GM23248 (cell line): Measurements from ENCODE around the gene PTAFR.

Experiments
- EZH2 ChIP-seq: fragments of 200-600 bp; sonication (generic); IDR thresholded peaks from 2 replicates; pipeline ENCODE4 v1.6.1; 2018; ENCODE audit warnings: antibody characterized with exemption, mild to moderate bottlenecking; ENCODE audit not compliant: insufficient read depth, poor library complexity, severe bottlenecking
- EZH2phosphoT487 ChIP-seq: fragments of 200-600 bp; sonication (generic); IDR thresholded peaks from 2 replicates; pipeline ENCODE4 v1.6.1; 2018; ENCODE audit warnings: antibody characterized with exemption, moderate library complexity, mild to moderate bottlenecking, low read depth; ENCODE audit not compliant: insufficient read depth

GRCh38 chr1:28173980-28174297 is 2.6 kb downstream of the PTAFR start:
- TF ChIP-seq EZH2 (no peak), EZH2phosphoT487 (no peak)
